Fibroblast of the conjunctiva (primary cell): ENCODE results near the gene MYPN.
"Not testable (repeated sequence)": the region's sequence is repeated elsewhere in the genome, so short reads cannot be mapped to it uniquely, and the experiment has no call there.

Experiments
- DNase-seq: peaks from one replicate; pipeline ENCODE4 v3.0.0-alpha.2; 2010; ENCODE audit warnings: low read depth

Gene MYPN

GRCh38 chr10:68135922-68136792 is 26.9 kb downstream of the MYPN start:
- peak; percentile 42 for DNase-seq

GRCh38 chr10:68137171-68137570 is 27.9 kb downstream of the MYPN start:
- no peak for DNase-seq

- DNase-seq = no peak
Measured at GRCh38 chr10:68138526-68138925, 29.2 kb downstream of the MYPN start.

GRCh38 chr10:68139448-68140272 is 30.4 kb downstream of the MYPN start:
- DNase-seq = no peak

GRCh38 chr10:68142761-68143160 is 33.5 kb downstream of the MYPN start:
- no peak for DNase-seq

- DNase-seq = no peak
Measured at GRCh38 chr10:68144709-68145108, 35.4 kb downstream of the MYPN start.

GRCh38 chr10:68145705-68146104 is 36.4 kb downstream of the MYPN start:
- no peak for DNase-seq

GRCh38 chr10:68146133-68146532 is 36.8 kb downstream of the MYPN start:
- DNase-seq = no peak

GRCh38 chr10:68151453-68151852 is 42.2 kb downstream of the MYPN start:
- DNase-seq = no peak

- DNase-seq = peak; percentile 84
Measured at GRCh38 chr10:68153473-68154210, 44.4 kb downstream of the MYPN start.

GRCh38 chr10:68154211-68154497 is 44.9 kb downstream of the MYPN start:
- peak; percentile 33 for DNase-seq

- DNase-seq = no peak
Measured at GRCh38 chr10:68155615-68156210, 46.4 kb downstream of the MYPN start.

GRCh38 chr10:68156373-68157185 is 47.3 kb downstream of the MYPN start:
- DNase-seq = peak; percentile 64

- DNase-seq = not testable (repeated sequence)
Measured at GRCh38 chr10:68157522-68157921, 48.2 kb downstream of the MYPN start.

GRCh38 chr10:68158031-68158430 is 48.7 kb downstream of the MYPN start:
- DNase-seq = no peak

- no peak for DNase-seq
Measured at GRCh38 chr10:68163735-68164134, 54.4 kb downstream of the MYPN start.

GRCh38 chr10:68165643-68166042 is 56.4 kb downstream of the MYPN start:
- no peak for DNase-seq

GRCh38 chr10:68166871-68167585 is 57.7 kb downstream of the MYPN start:
- no peak for DNase-seq

GRCh38 chr10:68167586-68168189 is 58.4 kb downstream of the MYPN start:
- no peak for DNase-seq

- DNase-seq = no peak
Measured at GRCh38 chr10:68171539-68172080, 62.3 kb downstream of the MYPN start.
